LNCaP clone FGC (cell line): ENCODE results near the gene SCGN.

Experiments
- DNase-seq: peaks from one replicate; pipeline ENCODE4 v3.0.0-alpha.2; 2011; ENCODE audit warnings: low read depth
- H3K4me3 ChIP-seq: 2 replicates; pipeline ENCODE4 v1.5.1; 2011; ENCODE audit warnings: mild to moderate bottlenecking, low read depth, low read length, control low read depth
- TF ChIP-seq, protein P1 (sequence below): IDR thresholded peaks from 2 replicates; pipeline ENCODE4 v1.5.1; 2012; ENCODE audit warnings: mild to moderate bottlenecking; ENCODE audit not compliant: control insufficient read depth, insufficient read depth; ENCODE audit errors: extremely low read depth

The SCGN gene

DNA sequence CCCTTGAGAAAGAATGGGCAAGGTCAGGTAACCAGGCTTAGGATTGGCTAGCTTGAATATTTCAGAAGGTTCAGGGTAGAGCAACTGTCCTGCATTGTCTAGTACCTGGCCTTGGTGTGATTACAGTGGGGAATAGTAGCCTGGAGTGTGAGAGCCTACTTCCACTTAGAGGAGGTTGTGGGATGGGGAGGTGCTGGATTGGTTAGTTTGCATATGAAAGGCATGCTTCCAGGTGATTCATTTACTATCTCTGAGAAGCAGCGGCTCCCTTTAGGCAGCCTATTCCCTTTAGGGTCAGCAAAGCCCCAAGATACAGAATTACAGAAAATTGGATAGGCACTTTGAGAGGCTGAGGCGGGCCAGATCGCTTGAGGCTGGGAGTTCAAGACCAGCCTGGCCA, 25.0 kb upstream of the SCGN start:
- no peak for DNase-seq
- H3K4me3 ChIP-seq, result no peak overlapping the region
- TF ChIP-seq, protein P1, sequence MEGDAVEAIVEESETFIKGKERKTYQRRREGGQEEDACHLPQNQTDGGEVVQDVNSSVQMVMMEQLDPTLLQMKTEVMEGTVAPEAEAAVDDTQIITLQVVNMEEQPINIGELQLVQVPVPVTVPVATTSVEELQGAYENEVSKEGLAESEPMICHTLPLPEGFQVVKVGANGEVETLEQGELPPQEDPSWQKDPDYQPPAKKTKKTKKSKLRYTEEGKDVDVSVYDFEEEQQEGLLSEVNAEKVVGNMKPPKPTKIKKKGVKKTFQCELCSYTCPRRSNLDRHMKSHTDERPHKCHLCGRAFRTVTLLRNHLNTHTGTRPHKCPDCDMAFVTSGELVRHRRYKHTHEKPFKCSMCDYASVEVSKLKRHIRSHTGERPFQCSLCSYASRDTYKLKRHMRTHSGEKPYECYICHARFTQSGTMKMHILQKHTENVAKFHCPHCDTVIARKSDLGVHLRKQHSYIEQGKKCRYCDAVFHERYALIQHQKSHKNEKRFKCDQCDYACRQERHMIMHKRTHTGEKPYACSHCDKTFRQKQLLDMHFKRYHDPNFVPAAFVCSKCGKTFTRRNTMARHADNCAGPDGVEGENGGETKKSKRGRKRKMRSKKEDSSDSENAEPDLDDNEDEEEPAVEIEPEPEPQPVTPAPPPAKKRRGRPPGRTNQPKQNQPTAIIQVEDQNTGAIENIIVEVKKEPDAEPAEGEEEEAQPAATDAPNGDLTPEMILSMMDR, result no peak

DNA sequence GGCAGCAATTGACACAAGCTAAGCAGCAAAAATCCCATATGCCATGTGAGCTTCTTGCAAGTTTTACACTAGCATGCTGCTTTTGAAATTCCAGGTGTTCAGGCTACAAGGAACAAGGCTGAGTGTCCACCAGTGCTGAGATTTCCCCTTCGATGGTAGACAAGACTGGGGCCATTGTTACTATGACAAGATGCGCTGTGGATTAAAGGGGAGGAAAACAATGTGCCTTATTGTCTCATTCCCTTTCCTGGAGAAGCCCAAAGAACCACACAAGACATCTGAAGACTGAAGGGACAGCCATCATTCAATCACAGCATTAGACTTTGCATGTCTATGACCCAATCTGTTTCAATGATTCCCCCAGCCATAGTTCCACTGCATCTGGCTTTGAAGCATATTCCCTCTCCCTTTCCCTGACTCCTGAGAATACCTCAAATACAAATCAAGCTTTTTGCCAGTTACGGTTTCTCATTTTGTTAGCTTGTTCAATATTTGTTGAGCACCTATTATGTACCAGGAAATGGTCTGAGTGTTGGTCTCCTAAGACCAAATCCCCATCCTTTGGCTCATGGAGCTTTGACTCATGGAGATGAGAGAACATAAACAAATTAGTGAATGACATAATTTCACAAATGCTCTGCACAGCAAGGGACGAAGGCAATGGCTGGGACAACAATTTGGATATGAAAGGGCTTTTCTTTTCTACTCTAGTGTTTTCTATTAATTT, 23.4 kb upstream of the SCGN start:
- TF ChIP-seq, protein P1, result no peak
- H3K4me3 ChIP-seq, result no peak overlapping the region
- DNase-seq, result no peak

DNA sequence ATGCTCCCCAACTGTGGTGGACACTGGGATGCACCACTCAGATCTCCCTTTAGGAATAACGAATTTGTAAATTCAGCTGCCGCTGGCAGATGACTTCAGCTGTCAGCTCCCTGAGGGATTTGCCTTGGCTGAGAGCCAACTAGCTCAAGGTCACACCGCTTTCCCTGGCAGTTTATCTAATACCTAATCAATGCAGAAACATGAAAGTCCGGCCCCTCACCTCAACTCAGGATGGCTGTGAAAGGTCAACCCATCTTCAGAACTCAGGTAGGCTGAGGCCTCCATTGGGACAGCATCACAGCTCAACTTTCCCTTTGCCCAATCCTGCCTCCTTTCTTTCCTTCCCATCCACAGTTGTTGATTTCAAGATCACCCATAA, 22.8 kb upstream of the SCGN start:
- no peak overlapping the region for H3K4me3 ChIP-seq
- TF ChIP-seq, protein P1, result no peak
- no peak for DNase-seq

DNA sequence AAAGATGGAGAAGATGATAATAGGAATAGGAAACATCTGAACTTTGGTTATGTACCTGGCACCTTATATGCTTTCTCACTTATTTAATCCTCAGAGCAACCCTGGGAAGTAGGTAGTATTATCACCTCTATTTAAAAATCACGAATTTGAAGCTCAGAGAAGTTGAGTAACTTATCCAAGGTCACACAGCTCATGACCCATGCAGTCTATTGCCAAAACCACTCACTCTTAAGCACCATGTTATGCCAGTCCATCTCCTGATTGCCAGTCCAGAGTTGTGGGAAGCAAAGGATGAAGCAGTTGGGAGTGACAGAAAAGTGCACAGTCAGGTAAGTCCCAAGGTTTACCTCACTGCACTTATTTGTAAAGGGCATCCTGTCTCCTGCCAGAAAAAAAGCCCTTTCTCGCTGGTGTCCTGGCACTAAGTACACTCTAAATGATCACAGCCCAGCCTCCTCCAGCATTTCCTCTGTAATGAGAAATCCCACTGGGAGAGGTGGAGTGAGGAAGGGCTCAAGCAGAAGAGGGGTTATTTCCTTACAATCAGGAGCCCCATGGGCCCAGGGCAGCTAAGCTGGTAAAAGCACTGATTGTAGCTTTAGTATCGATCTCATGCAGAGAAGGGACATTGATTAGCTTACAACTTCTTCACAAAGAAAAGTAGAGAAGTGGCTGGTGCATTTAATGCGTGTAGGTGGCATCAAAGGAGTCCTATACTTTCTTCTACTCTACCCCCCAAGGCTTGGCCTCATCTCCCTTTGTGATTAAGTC, 21.3 kb upstream of the SCGN start:
- TF ChIP-seq, protein P1, result no peak
- no peak for DNase-seq
- H3K4me3 ChIP-seq, result no peak overlapping the region

DNA sequence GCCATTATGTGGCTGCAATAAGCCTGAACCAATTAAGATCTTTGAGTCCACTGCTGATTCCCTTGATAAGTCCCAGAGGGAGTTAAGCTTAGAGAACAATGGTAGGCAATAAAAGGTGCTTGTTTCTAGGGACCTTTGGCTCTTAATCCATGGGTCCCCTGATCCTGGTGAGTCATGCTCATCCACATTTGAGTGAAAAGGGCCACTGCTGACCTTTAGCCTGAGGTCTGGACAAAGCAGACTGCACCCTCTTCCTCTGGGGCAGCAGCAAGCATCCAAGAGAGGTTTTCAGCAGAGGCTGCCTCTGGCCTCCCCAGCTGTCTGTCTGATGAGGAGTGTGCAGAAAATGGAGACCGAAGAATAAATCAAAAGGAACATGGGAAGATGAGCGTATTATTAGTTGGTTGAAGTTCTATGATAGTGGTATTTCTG, 16.1 kb upstream of the SCGN start:
- TF ChIP-seq, protein P1, result no peak
- no peak overlapping the region for H3K4me3 ChIP-seq
- no peak for DNase-seq

DNA sequence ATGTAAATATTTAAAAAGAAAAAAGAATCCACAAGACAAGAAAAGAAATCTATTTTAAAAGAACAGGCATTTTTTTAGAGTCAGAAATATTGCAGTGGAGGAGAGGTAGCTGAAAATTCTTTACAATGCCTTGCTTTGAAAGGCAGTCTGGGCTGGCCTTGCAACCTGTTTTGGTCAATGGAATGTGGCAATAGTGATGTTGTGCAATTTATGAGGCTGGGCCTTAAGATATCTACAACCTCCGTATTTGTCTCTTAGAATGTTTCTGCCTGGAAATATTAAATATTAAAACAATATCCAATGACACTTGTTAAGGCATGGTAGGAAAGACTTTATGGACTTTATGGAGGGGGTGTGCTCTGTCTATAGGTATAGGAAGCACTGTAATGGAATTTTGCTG, 14.8 kb upstream of the SCGN start:
- TF ChIP-seq, protein P1, result no peak

More for the DNA sequence above, 14.8 kb upstream of the SCGN start:
- DNase-seq, result no peak
- H3K4me3 ChIP-seq, result no peak overlapping the region
